Head of caudate nucleus (tissue), 42 donors: ENCODE data around the gene PRAMEF2.
"Not testable (repeated sequence)": the region's sequence is repeated elsewhere in the genome, so short reads cannot be mapped to it uniquely, and the experiment has no call there.

Experiments
- DNase-seq, 42 donors: peaks; one replicate each; pipeline versions ENCODE4 v3.0.0 to v3.0.0-alpha.2; 2020 to 2021; ENCODE audit warnings: mixed read lengths in 7 of 42
- intact Hi-C: fragments of 100-400 bp; cut with DNase I; formaldehyde crosslinking; loops from one replicate; pipeline ENCODE4 v1.15.0; 2022

PRAMEF2 gene

GRCh38 chr1:12856786-12857185, at the start of gene PRAMEF2:
Gene PRAMEF2, plus strand, starts transcription at chr1:12857086. Its CDS starts 1,924 bp downstream, at chr1:12859010.
- intact Hi-C loops = not testable (repeated sequence)

DNA sequence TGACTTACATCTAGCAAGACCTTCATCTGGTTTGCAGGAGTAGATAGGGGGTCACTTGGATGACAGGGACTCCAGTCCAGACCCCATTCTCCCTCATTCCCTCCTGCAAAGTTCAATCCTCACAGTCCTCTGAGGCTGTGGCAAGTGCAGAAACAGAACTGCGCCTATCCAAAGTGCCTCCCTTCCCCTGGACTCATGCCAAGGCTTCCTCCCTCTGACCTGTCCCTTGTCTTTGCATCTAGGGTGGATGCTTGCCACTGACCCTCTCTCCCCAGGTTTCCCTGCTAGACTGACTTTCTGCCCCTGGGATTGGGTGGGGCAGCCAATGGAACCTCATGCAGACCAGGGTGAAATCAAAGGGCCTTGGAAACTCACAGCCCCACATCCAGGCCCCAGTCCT, 47.0 kb upstream of the PRAMEF2 start:
- intact Hi-C loops = no loop called here
- no peak for DNase-seq

More at GRCh38 chr1:12856786-12857185, at the start of gene PRAMEF2:
- DNase-seq = not testable (repeated sequence)

- intact Hi-C loops = no loop called here
Measured at GRCh38 chr1:12810691-12811408, 46.0 kb upstream of the PRAMEF2 start.

DNA sequence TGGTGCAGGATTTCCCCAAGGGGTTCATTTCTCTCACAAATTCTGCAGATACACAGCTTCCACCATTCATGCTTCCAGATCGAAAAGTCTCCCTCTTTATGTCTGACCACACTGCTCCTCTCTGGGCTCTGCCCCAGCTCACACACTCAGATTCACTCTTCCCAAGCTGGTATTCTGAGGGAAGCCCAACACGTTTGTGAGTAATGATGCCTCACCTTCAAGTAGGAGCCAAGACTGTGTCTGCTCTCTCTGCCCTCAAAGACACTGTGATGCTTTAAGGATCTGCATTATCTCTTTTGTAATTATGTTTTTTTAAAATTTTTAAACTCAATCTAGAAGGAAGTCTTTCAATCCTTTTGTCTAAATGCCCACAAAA, 45.5 kb upstream of the PRAMEF2 start:
- DNase-seq = no peak
- intact Hi-C loops = no loop called here

More at GRCh38 chr1:12810691-12811408, 46.0 kb upstream of the PRAMEF2 start:
- no peak for DNase-seq

DNA sequence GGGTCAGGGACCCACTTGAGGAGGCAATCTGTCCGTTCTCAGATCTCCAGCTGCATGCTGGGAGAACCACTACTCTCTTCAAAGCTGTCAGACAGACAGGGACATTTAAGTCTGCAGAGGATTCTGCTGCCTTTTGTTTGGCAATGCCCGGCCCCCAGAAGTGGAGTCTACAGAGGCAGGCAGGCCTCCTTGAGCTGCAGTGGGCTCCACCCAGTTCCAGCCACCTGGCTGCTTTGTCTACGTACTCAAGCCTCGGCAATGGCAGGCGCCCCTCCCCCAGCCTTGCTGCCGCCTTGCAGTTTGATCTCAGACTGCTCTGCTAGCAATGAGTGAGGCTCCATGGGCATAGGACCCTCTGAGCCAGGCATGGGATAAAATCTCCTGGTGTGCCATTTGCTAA, 37.8 kb upstream of the PRAMEF2 start:
- intact Hi-C loops, DNase-seq: not testable (repeated sequence)

DNA sequence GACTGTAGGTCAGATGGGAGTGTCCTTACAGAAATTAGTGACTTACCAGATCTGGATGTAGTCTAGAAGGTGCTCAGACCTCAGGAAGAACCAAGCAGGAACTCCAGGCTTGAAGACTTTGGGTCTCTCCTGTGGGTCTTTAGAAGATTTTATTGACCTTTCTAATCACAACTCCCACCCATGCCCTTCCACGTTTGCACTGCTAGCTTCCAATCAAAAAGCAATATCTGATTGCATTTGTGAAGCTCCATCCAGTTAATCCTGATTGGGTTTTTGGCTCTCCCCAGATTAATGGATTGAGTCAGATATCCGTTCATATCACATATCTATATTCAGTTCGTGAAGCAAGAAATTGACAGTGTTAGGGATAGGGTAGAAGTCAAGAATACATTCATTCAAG, 25.6 kb upstream of the PRAMEF2 start, which contains the start of gene PRAMEF11:
TSS of gene PRAMEF11 (minus strand) at position 101 of the 400 bp plus-strand sequence. CDS start 2,621 bp downstream, outside the sequence.
- DNase-seq, intact Hi-C loops: not testable (repeated sequence)

DNA sequence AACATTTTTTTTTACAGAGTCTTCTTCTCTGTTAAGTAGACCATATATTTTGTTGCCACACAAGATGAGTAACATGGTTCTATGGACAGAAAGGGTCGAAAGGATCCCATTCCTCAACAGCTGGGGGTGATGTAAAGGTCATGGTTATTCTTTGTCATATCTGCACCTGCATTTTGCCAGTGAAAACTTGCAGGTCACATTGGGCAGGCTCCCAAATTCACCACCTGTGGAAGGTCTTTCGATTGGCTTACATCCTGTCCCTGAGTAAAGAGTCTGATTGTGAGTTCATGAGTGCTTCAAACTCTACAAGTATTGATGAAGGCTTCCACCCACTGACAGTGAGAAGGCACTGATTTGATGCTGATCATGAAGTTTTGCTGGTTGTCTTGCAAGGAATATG, 23.6 kb upstream of the PRAMEF2 start:
- DNase-seq, intact Hi-C loops: not testable (repeated sequence)

GRCh38 chr1:12848620-12849019, 8.3 kb upstream of the PRAMEF2 start, which contains the start of gene HNRNPCL1:
Gene HNRNPCL1, minus strand, starts transcription at chr1:12848720. Its CDS starts 431 bp downstream, at chr1:12848289.
- DNase-seq, intact Hi-C loops: not testable (repeated sequence)

GRCh38 chr1:12851779-12852178, 5.1 kb upstream of the PRAMEF2 start:
- intact Hi-C loops = no loop called here
- no peak for DNase-seq

- DNase-seq, intact Hi-C loops: not testable (repeated sequence)
Measured at GRCh38 chr1:12863131-12863880, 6.4 kb downstream of the PRAMEF2 start.

DNA sequence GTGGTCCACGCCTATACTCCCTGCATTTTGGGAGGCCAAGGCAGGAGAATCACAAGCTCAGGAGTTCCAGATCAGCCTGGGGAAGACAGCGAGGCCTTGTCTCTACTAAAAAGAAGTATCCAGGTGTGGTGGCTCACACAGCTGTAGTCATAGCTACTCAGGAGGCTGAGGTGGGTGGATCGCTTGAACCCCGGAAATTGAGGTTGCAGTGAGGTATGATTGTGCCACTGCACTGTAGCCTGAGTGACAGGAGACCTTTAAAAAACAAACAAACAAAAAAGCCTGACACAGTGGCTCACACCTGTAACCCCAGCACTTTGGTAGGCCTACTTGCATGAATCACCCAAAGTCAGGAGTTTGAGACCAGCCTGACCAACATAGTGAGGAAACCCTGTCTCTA, 21.6 kb downstream of the PRAMEF2 start:
- intact Hi-C loops = not testable (repeated sequence)

DNA sequence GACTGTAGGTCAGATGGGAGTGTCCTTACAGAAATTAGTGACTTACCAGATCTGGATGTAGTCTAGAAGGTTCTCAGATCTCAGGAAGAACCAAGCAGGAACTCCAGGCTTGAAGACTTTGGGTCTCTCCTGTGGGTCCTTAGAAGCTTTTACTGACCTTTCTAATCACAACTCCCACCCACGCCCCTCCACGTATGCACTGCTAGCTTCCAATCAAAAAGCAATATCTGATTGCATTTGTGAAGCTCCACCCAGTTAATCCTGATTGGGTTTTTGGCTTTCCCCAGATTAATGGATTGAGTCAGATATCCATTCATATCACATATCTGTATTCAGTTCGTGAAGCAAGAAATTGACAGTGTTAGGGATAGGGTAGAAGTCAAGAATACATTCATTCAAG, 29.2 kb downstream of the PRAMEF2 start, which contains the start of gene PRAMEF4:
TSS of gene PRAMEF4 (minus strand) at position 101 of the 400 bp plus-strand sequence. CDS start 2,807 bp downstream, outside the sequence.
- intact Hi-C loops, DNase-seq: not testable (repeated sequence)

More for the DNA sequence above, 21.6 kb downstream of the PRAMEF2 start:
- DNase-seq = not testable (repeated sequence)

DNA sequence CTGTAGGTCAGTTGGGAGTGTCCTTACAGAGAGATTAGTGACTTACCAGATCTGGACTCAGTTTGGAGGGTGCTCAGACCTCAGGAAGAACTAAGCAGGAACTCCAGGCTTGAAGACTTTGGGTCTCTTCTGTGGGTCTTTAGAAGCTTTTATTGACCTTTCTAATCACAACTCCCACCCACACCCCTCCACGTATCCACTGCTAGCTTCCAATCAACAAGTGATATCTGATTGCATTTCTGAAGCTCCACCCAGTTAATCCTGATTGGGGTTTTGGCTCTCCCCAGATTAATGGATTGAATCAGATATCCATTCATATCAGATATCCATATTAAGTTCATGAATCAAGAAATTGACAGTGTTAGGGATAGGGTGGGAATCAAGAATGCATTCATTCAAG, 41.3 kb downstream of the PRAMEF2 start, which contains the start of gene PRAMEF10:
TSS of gene PRAMEF10 (minus strand) at position 101 of the 400 bp plus-strand sequence. CDS start 2,423 bp downstream, outside the sequence.
- intact Hi-C loops, DNase-seq: not testable (repeated sequence)

- DNase-seq, intact Hi-C loops: not testable (repeated sequence)
Measured at GRCh38 chr1:12899186-12899585, 42.3 kb downstream of the PRAMEF2 start.

GRCh38 chr1:12903793-12904572, 47.1 kb downstream of the PRAMEF2 start:
- not testable (repeated sequence) for DNase-seq

More at GRCh38 chr1:12903793-12904572, 47.1 kb downstream of the PRAMEF2 start:
- intact Hi-C loops = not testable (repeated sequence)
